ENCODE measurements around the gene C3orf52.

- no peak for TF ChIP-seq CTCF (IDR thresholded peaks at IDR 0.05)
- no peak for TF ChIP-seq EP300 (IDR thresholded peaks at IDR 0.05)
- TF ChIP-seq POLR2AphosphoS5 (IDR thresholded peaks at IDR 0.05) = no peak
- no peak for TF ChIP-seq POLR2A (IDR thresholded peaks at IDR 0.05; ENCODE audit: low read depth)
These were observed 12.2 kb upstream of the C3orf52 start for GRCh38 chr3:112074006-112074405.

Data from esophagus muscularis mucosa (tissue), 4 donors.